AG04450 (cell line): Measurements from ENCODE around the gene GAS7. TPM values are rescaled to one million over a fixed set of nuclear protein-coding genes. Genes with fewer than 3 reads are reported as not detected.

Source experiments
- CTCF ChIA-PET: fragments of 300-600, 350-600 bp; formaldehyde crosslinking; extraction: SDS; loops from one replicate; lab custom pipeline; 2022; ENCODE audit warnings: antibody characterized with exemption, inconsistent platforms; lab: Charles Lee
- POLR2A ChIA-PET: fragments of 350-600 bp; formaldehyde crosslinking; extraction: SDS; loops from one replicate; lab custom pipeline; 2021; ENCODE audit warnings: antibody characterized with exemption, inconsistent platforms; lab: Yijun Ruan, JAX
- DNase-seq: peaks from one replicate; pipeline ENCODE4 v3.0.0-alpha.2; 2011; ENCODE audit warnings: low read depth, low spot score
- H3K27ac ChIP-seq: one replicate; pipeline ENCODE4 v1.5.1; 2012; ENCODE audit warnings: low read depth, low read length, control low read depth
- H3K27me3 ChIP-seq: one replicate; pipeline ENCODE4 v1.6.0; 2012; ENCODE audit warnings: low read length; ENCODE audit not compliant: control insufficient read depth, insufficient read depth
- H3K4me3 ChIP-seq: 2 replicates; pipeline ENCODE4 v1.5.1; 2011; ENCODE audit warnings: mild to moderate bottlenecking, low read depth, low read length, control low read depth
- H3K9me3 ChIP-seq: 2 replicates; pipeline ENCODE4 v1.5.1; 2012; ENCODE audit warnings: low read length; ENCODE audit not compliant: control insufficient read depth, insufficient read depth
- polyA plus RNA-seq: library from polyadenylated mRNA; depleted of rRNA; stranded (reverse); fragments of >200 nt; gene quantifications from 2 replicates; pipeline ENCODE4 v1.2.3, GENCODE V29; 2011
- TF ChIP-seq, protein P1 (sequence below): IDR thresholded peaks from 2 replicates; pipeline ENCODE4 v1.5.1; 2011; ENCODE audit warnings: low read depth, low read length, control low read depth, inconsistent platforms

Gene GAS7
- polyA plus RNA-seq, 1 experiment, result 5.6 TPM

DNA sequence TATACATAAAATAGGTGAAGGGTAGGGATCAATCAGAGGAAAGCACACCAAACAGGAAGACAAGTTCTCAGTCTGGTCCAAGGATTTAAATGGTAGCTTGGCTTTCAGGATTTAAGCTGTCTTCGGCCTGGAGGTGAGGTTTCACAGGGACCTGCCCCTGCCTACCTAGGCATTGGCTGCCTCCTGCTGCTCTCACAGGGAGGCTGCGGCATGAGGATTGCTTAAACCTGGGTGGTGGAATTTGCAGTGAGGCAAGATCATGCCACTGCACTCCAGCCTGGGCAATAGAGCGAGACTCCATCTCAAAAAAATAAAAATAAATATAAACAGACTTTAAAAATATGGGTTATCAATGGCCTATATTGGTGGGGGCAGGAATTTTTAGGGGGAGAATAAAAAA is 114.5 kb downstream of the GAS7 start:
- peaks cover 11% of the 10 kb centered on the region for H3K9me3 ChIP-seq
- no peaks in the 10 kb centered on the region for H3K27me3 ChIP-seq
- no peak overlapping the region for H3K27ac ChIP-seq
- TF ChIP-seq, protein P1, sequence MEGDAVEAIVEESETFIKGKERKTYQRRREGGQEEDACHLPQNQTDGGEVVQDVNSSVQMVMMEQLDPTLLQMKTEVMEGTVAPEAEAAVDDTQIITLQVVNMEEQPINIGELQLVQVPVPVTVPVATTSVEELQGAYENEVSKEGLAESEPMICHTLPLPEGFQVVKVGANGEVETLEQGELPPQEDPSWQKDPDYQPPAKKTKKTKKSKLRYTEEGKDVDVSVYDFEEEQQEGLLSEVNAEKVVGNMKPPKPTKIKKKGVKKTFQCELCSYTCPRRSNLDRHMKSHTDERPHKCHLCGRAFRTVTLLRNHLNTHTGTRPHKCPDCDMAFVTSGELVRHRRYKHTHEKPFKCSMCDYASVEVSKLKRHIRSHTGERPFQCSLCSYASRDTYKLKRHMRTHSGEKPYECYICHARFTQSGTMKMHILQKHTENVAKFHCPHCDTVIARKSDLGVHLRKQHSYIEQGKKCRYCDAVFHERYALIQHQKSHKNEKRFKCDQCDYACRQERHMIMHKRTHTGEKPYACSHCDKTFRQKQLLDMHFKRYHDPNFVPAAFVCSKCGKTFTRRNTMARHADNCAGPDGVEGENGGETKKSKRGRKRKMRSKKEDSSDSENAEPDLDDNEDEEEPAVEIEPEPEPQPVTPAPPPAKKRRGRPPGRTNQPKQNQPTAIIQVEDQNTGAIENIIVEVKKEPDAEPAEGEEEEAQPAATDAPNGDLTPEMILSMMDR, result no peak
- CTCF ChIA-PET, result no interaction called here
- no peak overlapping the region for H3K4me3 ChIP-seq
- POLR2A ChIA-PET, result no interaction called here
- no peak for DNase-seq

- Histone ChIP-seq H3K27me3 (no peaks in the 10 kb centered on the region), H3K9me3 (peaks cover 11% of the 10 kb centered on the region), H3K4me3 (no peak overlapping the region), H3K27ac (no peak overlapping the region)
- TF ChIP-seq, protein P1, result no peak
- no peak for DNase-seq
- CTCF ChIA-PET, result interaction anchor here (0.6 kb wide), 1 partner anchor 19 kb away, joined by 8 read pairs; no protein-coding TSS in a partner anchor
- POLR2A ChIA-PET, result no interaction called here
These were observed 115.6 kb downstream of the GAS7 start for GRCh38 chr17:10082795-10083194.

- no peak for DNase-seq
- H3K9me3 ChIP-seq, result peaks cover 11% of the 10 kb centered on the region
- TF ChIP-seq, protein P1, result no peak
- no peaks in the 10 kb centered on the region for H3K27me3 ChIP-seq
- H3K27ac ChIP-seq, result no peak overlapping the region
- H3K4me3 ChIP-seq, result no peak overlapping the region
- ChIA-PET CTCF (no interaction called here), POLR2A (no interaction called here)
These were observed 116.7 kb downstream of the GAS7 start for GRCh38 chr17:10081571-10082169.

DNA sequence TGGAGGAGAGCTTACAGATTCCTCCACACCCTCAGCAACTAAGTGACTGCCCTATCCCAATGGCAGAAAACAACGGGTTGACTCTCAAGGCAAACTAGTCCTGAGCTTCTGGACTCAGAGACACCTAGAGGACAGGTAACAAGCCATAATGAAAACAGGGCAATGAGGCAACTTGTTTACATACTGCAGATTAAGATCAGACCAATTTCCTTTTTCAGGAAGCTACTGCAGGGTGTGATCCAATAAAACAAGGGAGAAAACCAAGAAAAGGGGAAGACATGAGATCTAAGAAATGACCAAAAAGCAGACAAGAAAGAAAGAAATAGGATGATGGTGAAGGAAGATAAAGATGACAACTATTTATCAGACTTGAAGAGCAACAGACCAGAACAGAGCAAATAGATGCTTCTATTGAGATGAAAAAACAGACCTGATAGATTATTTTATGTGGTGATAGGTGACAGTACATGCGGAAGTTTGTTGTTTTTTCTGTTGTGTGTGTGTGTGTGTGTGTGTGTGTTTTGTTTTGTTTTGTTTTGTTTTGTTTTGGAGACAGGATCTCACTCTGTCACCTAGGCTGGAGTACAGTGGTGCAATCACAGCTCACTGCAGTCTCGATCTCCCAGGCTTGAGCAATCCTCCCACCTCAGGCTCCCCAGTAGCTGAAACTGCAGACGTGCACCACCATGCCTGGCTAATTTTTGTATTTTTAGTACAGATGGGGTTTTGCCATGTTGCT is 120.7 kb downstream of the GAS7 start:
- TF ChIP-seq, protein P1, result no peak
- ChIA-PET POLR2A (no interaction called here), CTCF (no interaction called here)
- Histone ChIP-seq H3K4me3 (no peak overlapping the region), H3K27ac (no peak overlapping the region), H3K9me3 (0 out of 2 replicates have a peak, but pooled peaks cover 3% of the 10 kb centered on the region), H3K27me3 (no peaks in the 10 kb centered on the region)
- no peak for DNase-seq

DNA sequence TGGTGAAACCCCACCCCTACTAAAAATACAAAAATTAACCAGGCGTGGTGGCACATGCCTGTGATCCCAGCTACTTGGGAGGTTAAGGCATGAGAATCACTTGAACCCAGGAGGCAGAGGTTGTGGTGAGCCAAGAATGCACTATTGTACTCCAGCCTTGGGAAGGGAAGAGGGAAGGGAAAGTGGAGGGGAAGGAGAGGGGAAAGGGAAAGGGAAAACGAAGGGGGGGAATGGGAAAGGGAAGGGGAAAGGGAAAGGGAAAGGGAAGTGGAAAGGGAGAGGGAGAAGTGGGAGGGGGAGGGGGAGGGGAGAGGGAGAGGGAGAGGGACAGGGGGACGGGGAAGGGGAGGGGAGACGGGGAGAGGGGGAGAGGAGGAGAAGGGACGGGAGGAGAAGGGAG is 122.5 kb downstream of the GAS7 start:
- Histone ChIP-seq H3K27me3 (no peaks in the 10 kb centered on the region), H3K27ac (no peak overlapping the region), H3K4me3 (no peak overlapping the region), H3K9me3 (peaks cover 6% of the 10 kb centered on the region; the same call in 1 of the 2 replicates)
- ChIA-PET CTCF (no interaction called here), POLR2A (no interaction called here)
- no peak for DNase-seq
- TF ChIP-seq, protein P1, result no peak
